HUES6 (cell line): ENCODE measurements around the gene UNG.
A peak's percentile ranks its signal among the peaks of the same experiment; 100 is the strongest.

Experiments used
- H3K27ac ChIP-seq: 2 replicates; pipeline ENCODE4 v1.7.0; 2013; ENCODE audit warnings: low read depth, mild to moderate bottlenecking, low read length, inconsistent platforms
- H3K27me3 ChIP-seq: 2 replicates; pipeline ENCODE4 v1.6.1; 2013; ENCODE audit warnings: low read length; ENCODE audit not compliant: control insufficient read depth, insufficient read depth
- H3K36me3 ChIP-seq: 2 replicates; pipeline ENCODE4 v1.6.1; 2013; ENCODE audit warnings: low read length; ENCODE audit not compliant: control insufficient read depth, insufficient read depth
- H3K4me1 ChIP-seq: 2 replicates; pipeline ENCODE4 v1.6.1; 2013; ENCODE audit warnings: low read length; ENCODE audit not compliant: control insufficient read depth, insufficient read depth
- H3K4me3 ChIP-seq: 2 replicates; pipeline ENCODE4 v1.5.1; 2013; ENCODE audit warnings: low read depth, low read length
- H3K9ac ChIP-seq: one replicate; pipeline ENCODE4 v1.6.1; 2013; ENCODE audit warnings: mild to moderate bottlenecking, low read length
- H3K9me3 ChIP-seq: 2 replicates; pipeline ENCODE4 v1.6.1; 2013; ENCODE audit warnings: low read depth, low read length; ENCODE audit not compliant: control insufficient read depth, insufficient read depth

Gene UNG

GRCh38 chr12:109110988-109111495 is 13.6 kb downstream of the UNG start:
- H3K9ac ChIP-seq: peak overlapping the region; percentile 61
- H3K4me3 ChIP-seq: peak overlapping the region; percentile 70
- peaks cover 12% of the 10 kb centered on the region for H3K4me1 ChIP-seq
- H3K27ac ChIP-seq: peak overlapping the region; percentile 57; the same call in 1 of the 2 replicates
- peaks cover 38% of the 10 kb centered on the region for H3K36me3 ChIP-seq
- H3K9me3 ChIP-seq: no peaks in the 10 kb centered on the region
- H3K27me3 ChIP-seq: no peaks in the 10 kb centered on the region

DNA sequence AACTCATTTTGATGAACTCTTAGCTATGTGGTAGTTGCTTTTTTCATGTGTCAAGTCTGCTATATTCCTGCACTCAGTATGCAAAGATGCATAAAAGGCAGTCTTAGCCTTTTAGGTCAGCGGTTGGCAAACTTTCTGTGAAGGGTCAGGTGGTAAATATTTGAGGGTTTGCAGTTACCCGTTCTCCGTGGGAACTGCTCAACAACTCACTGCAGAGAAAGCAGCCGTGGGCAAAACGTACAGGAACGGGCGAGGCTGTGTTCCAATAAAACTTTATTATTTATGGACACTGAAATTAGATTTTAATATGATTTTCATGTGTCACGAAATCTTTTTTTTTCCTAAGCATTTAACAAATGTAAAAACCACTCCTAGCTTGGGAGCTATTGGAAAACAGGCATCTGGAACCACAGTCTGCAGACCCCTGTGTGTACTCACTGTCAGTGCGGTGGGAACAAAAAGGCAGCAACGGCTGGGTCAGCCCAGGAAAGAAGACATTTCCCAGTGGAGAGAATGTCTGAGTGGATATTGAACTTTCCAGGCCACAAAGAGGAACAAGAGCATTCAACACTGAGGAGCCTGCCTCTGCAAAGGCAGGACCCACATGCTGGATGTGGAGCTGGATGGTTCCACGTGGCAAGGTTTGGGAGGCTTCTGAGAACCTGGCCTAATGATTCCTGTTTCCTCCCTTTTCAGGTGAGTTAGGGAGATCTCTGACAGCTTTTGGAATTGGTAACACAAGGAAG is 15.5 kb downstream of the UNG start:
- H3K27me3 ChIP-seq: no peaks in the 10 kb centered on the region
- peaks cover 15% of the 10 kb centered on the region for H3K4me1 ChIP-seq
- no peak overlapping the region for H3K9ac ChIP-seq
- H3K9me3 ChIP-seq: no peaks in the 10 kb centered on the region
- H3K36me3 ChIP-seq: peaks cover 22% of the 10 kb centered on the region
- H3K4me3 ChIP-seq: no peak overlapping the region
- H3K27ac ChIP-seq: no peak overlapping the region

- no peaks in the 10 kb centered on the region for H3K9me3 ChIP-seq
- H3K9ac ChIP-seq: no peak overlapping the region
- H3K4me3 ChIP-seq: no peak overlapping the region
- peaks cover 15% of the 10 kb centered on the region for H3K4me1 ChIP-seq
- H3K27me3 ChIP-seq: no peaks in the 10 kb centered on the region
- no peak overlapping the region for H3K27ac ChIP-seq
- peaks cover 14% of the 10 kb centered on the region for H3K36me3 ChIP-seq
Measured at GRCh38 chr12:109113661-109114321, 16.4 kb downstream of the UNG start.

GRCh38 chr12:109114644-109115043 is 17.2 kb downstream of the UNG start:
- Histone ChIP-seq H3K4me3 (no peak overlapping the region), H3K9me3 (no peaks in the 10 kb centered on the region), H3K9ac (no peak overlapping the region), H3K27ac (no peak overlapping the region), H3K27me3 (no peaks in the 10 kb centered on the region), H3K4me1 (peaks cover 15% of the 10 kb centered on the region), H3K36me3 (peaks cover 9% of the 10 kb centered on the region)

GRCh38 chr12:109115404-109115757 is 18.0 kb downstream of the UNG start:
- no peaks in the 10 kb centered on the region for H3K9me3 ChIP-seq
- no peaks in the 10 kb centered on the region for H3K27me3 ChIP-seq
- H3K4me1 ChIP-seq: peaks cover 15% of the 10 kb centered on the region
- no peak overlapping the region for H3K9ac ChIP-seq
- 0 out of 2 replicates have a peak, but pooled peaks cover 1% of the 10 kb centered on the region for H3K36me3 ChIP-seq
- H3K27ac ChIP-seq: no peak overlapping the region
- H3K4me3 ChIP-seq: no peak overlapping the region

GRCh38 chr12:109115758-109116610 is 18.6 kb downstream of the UNG start, which contains the start of gene ACACB:
ACACB (plus strand) TSS chr12:109116587; CDS start chr12:109139406, 22,819 bp downstream.
- no peak within 1 kb of the TSS for H3K9ac ChIP-seq
- no peaks in the 10 kb centered on the region for H3K36me3 ChIP-seq
- no peak within 1 kb of the TSS for H3K27ac ChIP-seq

DNA sequence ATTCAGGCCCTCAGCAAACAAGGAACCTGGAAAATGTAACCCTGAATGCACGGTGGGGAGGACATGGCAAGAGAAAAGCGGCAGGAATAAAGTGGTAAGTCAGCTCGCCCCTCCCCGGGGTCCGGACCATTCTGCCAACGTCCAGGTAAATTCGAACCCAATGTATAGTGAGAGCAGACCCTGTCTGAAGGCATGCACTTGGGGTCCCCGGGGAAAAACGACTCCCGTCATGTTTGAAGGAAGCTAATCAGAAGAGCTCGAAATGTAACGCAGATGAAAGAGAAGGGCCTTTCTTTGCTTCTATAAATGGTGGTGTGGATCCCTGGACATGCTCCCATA is 19.2 kb downstream of the UNG start:
- Histone ChIP-seq H3K27ac (no peak overlapping the region), H3K9me3 (no peaks in the 10 kb centered on the region), H3K27me3 (no peaks in the 10 kb centered on the region), H3K36me3 (no peaks in the 10 kb centered on the region), H3K4me3 (no peak overlapping the region), H3K4me1 (peaks cover 13% of the 10 kb centered on the region), H3K9ac (no peak overlapping the region)

More at GRCh38 chr12:109115758-109116610, 18.6 kb downstream of the UNG start, which contains the start of gene ACACB:
- Histone ChIP-seq H3K4me3 (no peak within 1 kb of the TSS), H3K9me3 (no peaks in the 10 kb centered on the region), H3K4me1 (peaks cover 15% of the 10 kb centered on the region), H3K27me3 (no peaks in the 10 kb centered on the region)

DNA sequence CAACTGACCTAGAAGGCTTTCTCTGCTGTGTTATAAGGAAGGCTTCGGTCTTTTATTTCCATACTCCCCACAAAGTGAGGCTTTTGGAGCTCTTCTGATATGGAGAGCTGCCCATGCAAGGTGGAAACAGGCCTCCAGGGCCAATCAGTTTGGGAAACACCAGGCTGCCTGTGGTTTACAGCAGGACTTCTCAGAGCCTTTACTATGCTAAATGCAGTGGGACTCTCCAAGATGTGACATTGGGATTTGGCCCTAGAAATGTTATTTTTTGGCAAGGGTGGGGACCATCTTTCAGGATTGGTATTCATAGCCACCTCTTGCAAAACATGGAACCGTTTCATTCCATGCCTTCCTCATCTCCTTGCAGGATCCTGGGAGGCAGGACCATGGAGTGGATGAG is 22.7 kb downstream of the UNG start:
- Histone ChIP-seq H3K9ac (no peak overlapping the region), H3K27me3 (no peaks in the 10 kb centered on the region), H3K4me1 (peaks cover 10% of the 10 kb centered on the region), H3K4me3 (no peak overlapping the region), H3K36me3 (no peaks in the 10 kb centered on the region), H3K27ac (no peak overlapping the region), H3K9me3 (no peaks in the 10 kb centered on the region)

DNA sequence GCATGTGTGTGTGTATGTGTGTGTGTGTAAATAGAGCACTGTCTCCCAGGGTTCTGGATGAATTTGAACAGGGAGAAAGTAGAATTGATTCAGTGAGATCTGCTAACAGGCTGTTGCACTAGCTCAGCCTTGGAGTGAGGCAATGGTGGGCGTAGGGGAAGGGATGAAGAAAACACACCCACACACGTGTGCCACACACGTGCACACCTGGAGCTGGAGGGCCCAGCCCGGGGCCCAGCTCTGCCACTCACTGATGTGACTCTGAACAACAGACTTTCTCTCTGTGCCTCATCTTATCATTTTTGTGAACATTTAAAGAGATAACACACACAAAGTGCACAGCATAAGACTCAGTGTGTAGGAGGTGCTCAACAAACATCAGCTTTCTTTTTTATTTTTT is 23.2 kb downstream of the UNG start:
- no peaks in the 10 kb centered on the region for H3K27me3 ChIP-seq
- no peak overlapping the region for H3K4me3 ChIP-seq
- no peaks in the 10 kb centered on the region for H3K36me3 ChIP-seq
- H3K4me1 ChIP-seq: peaks cover 8% of the 10 kb centered on the region
- H3K9me3 ChIP-seq: no peaks in the 10 kb centered on the region
- no peak overlapping the region for H3K27ac ChIP-seq
- no peak overlapping the region for H3K9ac ChIP-seq

GRCh38 chr12:109121346-109121880 is 24.0 kb downstream of the UNG start:
- Histone ChIP-seq H3K4me1 (no peaks in the 10 kb centered on the region), H3K27me3 (no peaks in the 10 kb centered on the region), H3K4me3 (no peak overlapping the region), H3K27ac (no peak overlapping the region), H3K9ac (no peak overlapping the region), H3K9me3 (no peaks in the 10 kb centered on the region), H3K36me3 (no peaks in the 10 kb centered on the region)
